Osteoblast (primary cell): ENCODE data around the gene BRD3OS. TPM values are rescaled to one million over a fixed set of nuclear protein-coding genes. Genes with fewer than 3 reads are reported as not detected.

Experiments used
- DNase-seq: peaks from one replicate; pipeline ENCODE4 v3.0.0; 2011; ENCODE audit warnings: low spot score, mixed read lengths; ENCODE audit not compliant: insufficient read length; ENCODE audit errors: missing footprints
- H2AFZ ChIP-seq: 2 replicates; pipeline ENCODE4 v1.6.0; 2011; ENCODE audit warnings: mild to moderate bottlenecking, low read length
- H3K27ac ChIP-seq: 2 replicates; pipeline ENCODE4 v1.5.1; 2011; ENCODE audit warnings: mild to moderate bottlenecking, low read depth, low read length, moderate library complexity
- H3K27me3 ChIP-seq: 2 replicates; pipeline ENCODE4 v1.6.0; 2012; ENCODE audit warnings: mild to moderate bottlenecking, control low read depth, inconsistent platforms, low read length, moderate library complexity; ENCODE audit not compliant: insufficient read depth
- H3K36me3 ChIP-seq: 2 replicates; pipeline ENCODE4 v1.5.1; 2011; ENCODE audit warnings: mild to moderate bottlenecking, low read length, control low read depth, moderate library complexity; ENCODE audit not compliant: insufficient read depth
- H3K4me1 ChIP-seq: 2 replicates; pipeline ENCODE4 v1.5.1; 2011; ENCODE audit warnings: mild to moderate bottlenecking, low read length, control low read depth, moderate library complexity; ENCODE audit not compliant: insufficient read depth
- H3K4me2 ChIP-seq: 2 replicates; pipeline ENCODE4 v1.6.0; 2011; ENCODE audit warnings: mild to moderate bottlenecking, low read length; ENCODE audit not compliant: insufficient read depth
- H3K4me3 ChIP-seq: fragments of 200-600 bp; sonication (generic); 3 replicates; pipeline ENCODE4 v1.5.1; 2012; ENCODE audit warnings: mild to moderate bottlenecking, low read length, inconsistent platforms; ENCODE audit not compliant: insufficient read depth
- H3K79me2 ChIP-seq: 2 replicates; pipeline ENCODE4 v1.6.0; 2012; ENCODE audit warnings: mild to moderate bottlenecking, low read length, control low read depth, inconsistent platforms; ENCODE audit not compliant: insufficient read depth
- H3K9me3 ChIP-seq: 2 replicates; pipeline ENCODE4 v1.5.1; 2011; ENCODE audit warnings: low read depth, low read length, control low read depth
- H4K20me1 ChIP-seq: 2 replicates; pipeline ENCODE4 v1.6.0; 2012; ENCODE audit warnings: mild to moderate bottlenecking, low read length, control low read depth; ENCODE audit not compliant: insufficient read depth
- total RNA-seq: library from RNA; depleted of rRNA; stranded (reverse); fragments of >200 nt; gene quantifications from 2 replicates; pipeline ENCODE4 v1.2.3, GENCODE V29; 2012
- TF ChIP-seq, protein P1 (sequence below): IDR thresholded peaks from 2 replicates; pipeline ENCODE4 v1.5.1; 2011; ENCODE audit warnings: mild to moderate bottlenecking, low read depth, low read length, moderate library complexity; ENCODE audit errors: extremely low read depth

Gene BRD3OS
- total RNA-seq, 1 donor, result 26.1 TPM

DNA sequence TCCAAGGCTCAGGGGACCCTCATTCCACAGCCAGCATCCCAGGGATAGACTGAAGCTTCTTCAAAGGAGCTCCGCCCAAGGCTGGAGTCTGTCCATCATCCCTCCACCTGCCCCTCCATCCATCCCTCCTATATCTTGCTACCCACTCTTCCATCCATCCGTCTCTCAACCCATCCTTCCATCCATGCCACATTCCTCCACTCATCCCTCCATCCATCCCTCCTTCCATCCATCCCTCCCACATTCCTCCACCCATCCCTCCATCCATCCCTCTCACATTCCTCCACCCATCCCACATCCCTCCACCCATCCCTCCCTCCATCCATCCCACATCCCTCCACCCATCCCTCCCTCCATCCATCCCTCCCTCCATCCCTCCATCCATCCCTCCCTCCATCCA is 27.7 kb upstream of the BRD3OS start:
- TF ChIP-seq, protein P1, sequence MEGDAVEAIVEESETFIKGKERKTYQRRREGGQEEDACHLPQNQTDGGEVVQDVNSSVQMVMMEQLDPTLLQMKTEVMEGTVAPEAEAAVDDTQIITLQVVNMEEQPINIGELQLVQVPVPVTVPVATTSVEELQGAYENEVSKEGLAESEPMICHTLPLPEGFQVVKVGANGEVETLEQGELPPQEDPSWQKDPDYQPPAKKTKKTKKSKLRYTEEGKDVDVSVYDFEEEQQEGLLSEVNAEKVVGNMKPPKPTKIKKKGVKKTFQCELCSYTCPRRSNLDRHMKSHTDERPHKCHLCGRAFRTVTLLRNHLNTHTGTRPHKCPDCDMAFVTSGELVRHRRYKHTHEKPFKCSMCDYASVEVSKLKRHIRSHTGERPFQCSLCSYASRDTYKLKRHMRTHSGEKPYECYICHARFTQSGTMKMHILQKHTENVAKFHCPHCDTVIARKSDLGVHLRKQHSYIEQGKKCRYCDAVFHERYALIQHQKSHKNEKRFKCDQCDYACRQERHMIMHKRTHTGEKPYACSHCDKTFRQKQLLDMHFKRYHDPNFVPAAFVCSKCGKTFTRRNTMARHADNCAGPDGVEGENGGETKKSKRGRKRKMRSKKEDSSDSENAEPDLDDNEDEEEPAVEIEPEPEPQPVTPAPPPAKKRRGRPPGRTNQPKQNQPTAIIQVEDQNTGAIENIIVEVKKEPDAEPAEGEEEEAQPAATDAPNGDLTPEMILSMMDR, result no peak
- no peaks in the 10 kb centered on the region for H3K79me2 ChIP-seq
- H3K4me1 ChIP-seq, result peaks cover 23% of the 10 kb centered on the region
- H3K9me3 ChIP-seq, result no peaks in the 10 kb centered on the region
- peaks cover 4% of the 10 kb centered on the region for H3K27me3 ChIP-seq
- no peak for DNase-seq
- H3K36me3 ChIP-seq, result no peaks in the 10 kb centered on the region
- H3K4me3 ChIP-seq, result no peak overlapping the region
- no peak overlapping the region for H3K27ac ChIP-seq
- no peak overlapping the region for H2AFZ ChIP-seq
- H3K4me2 ChIP-seq, result no peak overlapping the region
- H4K20me1 ChIP-seq, result peaks cover 14% of the 10 kb centered on the region

DNA sequence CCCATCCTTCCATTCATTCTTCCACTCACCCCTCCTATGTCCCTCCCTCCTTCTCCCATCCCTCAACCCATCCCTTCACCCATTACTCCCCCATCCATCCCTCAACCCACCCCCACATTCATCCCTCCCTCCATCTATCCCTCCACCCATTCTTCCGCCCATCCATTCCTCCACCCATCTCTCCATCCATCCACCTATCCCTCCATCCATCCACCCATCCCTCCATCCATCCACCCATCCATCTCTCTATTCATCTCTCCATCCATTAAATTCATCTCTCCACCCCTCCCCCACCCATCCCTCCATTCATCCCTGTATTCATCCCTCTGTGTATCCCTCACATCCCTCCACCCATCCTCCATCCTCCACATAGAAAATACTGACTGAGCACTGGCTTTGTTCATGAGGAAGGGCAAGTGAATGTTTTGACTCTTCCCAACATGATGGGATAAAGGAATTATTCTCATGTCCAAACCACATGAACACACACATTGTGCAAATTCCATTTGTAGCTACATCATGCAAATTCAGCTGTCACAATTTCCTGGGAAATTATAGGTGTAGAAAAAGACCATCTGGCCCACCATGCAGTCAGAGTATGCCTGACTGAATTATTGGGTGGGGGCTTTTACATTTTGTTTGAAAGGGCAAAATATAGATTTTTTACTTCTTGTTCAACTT is 26.2 kb upstream of the BRD3OS start:
- Histone ChIP-seq H3K27me3 (peaks cover 4% of the 10 kb centered on the region), H4K20me1 (peaks cover 11% of the 10 kb centered on the region), H3K79me2 (no peaks in the 10 kb centered on the region), H3K27ac (no peak overlapping the region), H2AFZ (no peak overlapping the region), H3K9me3 (no peaks in the 10 kb centered on the region), H3K4me3 (no peak overlapping the region), H3K36me3 (no peaks in the 10 kb centered on the region), H3K4me2 (no peak overlapping the region), H3K4me1 (peaks cover 11% of the 10 kb centered on the region)
- TF ChIP-seq, protein P1, result no peak
- peak; percentile 80 for DNase-seq

DNA sequence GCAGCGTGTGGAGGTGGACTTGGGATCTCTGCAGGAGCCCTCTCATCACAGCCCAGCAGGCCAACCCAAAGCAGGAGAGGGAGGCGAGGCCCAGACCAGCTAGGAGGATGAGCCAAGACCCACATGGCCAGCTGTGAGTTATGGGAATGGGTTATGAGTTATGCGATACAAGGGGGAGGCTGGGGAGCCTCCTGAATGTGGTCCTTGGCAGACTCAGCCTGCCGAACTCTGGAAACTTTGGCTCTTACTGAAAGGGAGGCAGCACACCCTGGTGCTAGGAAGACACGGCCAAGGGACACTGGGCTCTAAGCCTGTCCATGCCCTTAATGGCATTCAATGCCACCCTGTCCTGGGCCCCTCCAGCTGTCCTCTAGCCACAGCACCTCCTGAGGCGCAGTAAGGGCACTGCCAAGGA is 25.4 kb upstream of the BRD3OS start:
- no peaks in the 10 kb centered on the region for H3K79me2 ChIP-seq
- peaks cover 7% of the 10 kb centered on the region for H3K4me1 ChIP-seq
- DNase-seq, result peak; percentile 81
- H3K4me2 ChIP-seq, result no peak overlapping the region
- peaks cover 4% of the 10 kb centered on the region for H4K20me1 ChIP-seq
- H3K36me3 ChIP-seq, result no peaks in the 10 kb centered on the region
- peak overlapping the region; percentile 29 for H2AFZ ChIP-seq
- TF ChIP-seq, protein P1, result no peak
- H3K27ac ChIP-seq, result no peak overlapping the region
- no peaks in the 10 kb centered on the region for H3K9me3 ChIP-seq
- H3K27me3 ChIP-seq, result peaks cover 4% of the 10 kb centered on the region
- no peak overlapping the region for H3K4me3 ChIP-seq

DNA sequence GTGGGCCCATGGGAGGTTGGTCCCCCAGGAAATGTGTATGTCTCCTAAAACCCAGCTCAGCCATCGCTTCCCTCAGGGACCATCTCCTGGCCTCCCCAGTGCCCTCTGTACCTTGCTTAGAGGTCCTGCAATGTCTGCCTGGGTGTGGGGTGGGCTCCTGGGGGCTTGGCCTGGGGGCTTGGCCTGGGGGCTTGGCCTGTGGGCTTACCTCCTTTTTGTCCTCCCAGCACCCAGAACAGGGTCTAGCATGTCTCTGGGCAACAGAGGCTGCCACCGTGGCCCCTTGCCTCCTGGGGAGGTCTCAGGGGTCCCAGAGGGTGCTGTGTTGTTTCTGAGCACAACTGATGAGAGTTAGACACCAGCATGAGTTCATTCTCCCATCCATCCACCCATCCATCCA is 22.5 kb upstream of the BRD3OS start:
- Histone ChIP-seq H3K27me3 (no peaks in the 10 kb centered on the region), H3K9me3 (no peaks in the 10 kb centered on the region), H3K27ac (no peak overlapping the region), H3K4me1 (peaks cover 2% of the 10 kb centered on the region), H3K79me2 (no peaks in the 10 kb centered on the region), H3K36me3 (no peaks in the 10 kb centered on the region), H3K4me3 (no peak overlapping the region), H3K4me2 (no peak overlapping the region), H4K20me1 (no peaks in the 10 kb centered on the region), H2AFZ (no peak overlapping the region)
- TF ChIP-seq, protein P1, result no peak
- no peak for DNase-seq
